PFSK-1 (cell line): ENCODE data around the gene SLC16A6.

Experiments
- FOXP2 ChIP-seq: optimal IDR thresholded peaks from 2 replicates; pipeline ENCODE3; 2011; ENCODE audit warnings: borderline replicate concordance, control low read depth, inconsistent platforms; ENCODE audit not compliant: insufficient read depth; ENCODE audit errors: extremely low read length, extremely low read depth
- POLR2AphosphoS5 ChIP-seq: IDR thresholded peaks from 2 replicates; pipeline ENCODE4 v1.6.1; 2012; ENCODE audit warnings: low read depth, mild to moderate bottlenecking, control low read depth, low read length, moderate library complexity
- REST ChIP-seq, 2 experiments: IDR thresholded peaks; 2 replicates each; pipeline versions ENCODE4 v1.6.1 to v1.8.0; 2011 to 2012; ENCODE audit warnings: low read depth in 2 of 2, low read length in 2 of 2, control low read depth in 1 of 2, inconsistent platforms in 1 of 2, mild to moderate bottlenecking in 1 of 2, moderate library complexity in 1 of 2; ENCODE audit not compliant: insufficient read depth in 1 of 2
- SIN3A ChIP-seq: IDR thresholded peaks from 2 replicates; pipeline ENCODE4 v1.6.1; 2012; ENCODE audit warnings: mild to moderate bottlenecking, low read length, moderate library complexity, borderline replicate concordance; ENCODE audit not compliant: insufficient read depth
- TAF1 ChIP-seq: IDR thresholded peaks from 2 replicates; pipeline ENCODE4 v1.6.1; 2012; ENCODE audit warnings: low read length, control low read depth, borderline replicate concordance; ENCODE audit not compliant: insufficient read depth

The SLC16A6 gene

DNA sequence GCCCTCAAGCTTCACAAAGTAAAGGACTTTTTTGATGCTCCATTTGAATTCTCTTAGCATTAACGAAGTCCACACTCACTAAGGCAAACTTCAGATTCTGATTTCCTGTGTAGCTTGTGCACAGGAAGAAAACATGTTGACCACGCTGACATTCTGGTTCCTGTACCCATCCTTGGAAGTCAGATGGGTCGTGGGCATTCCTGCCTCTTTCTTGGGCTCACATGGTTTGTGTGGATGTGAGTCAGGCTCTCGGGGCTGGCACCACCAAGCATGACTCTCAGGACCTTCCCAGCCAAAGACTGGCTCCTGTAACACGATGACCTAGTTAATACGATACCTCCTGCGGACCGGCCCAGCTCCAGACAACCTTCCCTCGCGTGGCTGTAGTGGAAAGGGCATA is 33.2 kb upstream of the SLC16A6 start:
- TF ChIP-seq POLR2AphosphoS5: no peak
- TF ChIP-seq SIN3A: no peak
- TF ChIP-seq REST (IDR thresholded peaks at IDR 0.05; ENCODE audit: insufficient read depth in 1 of 2, low read depth in 2 of 2, low read length in 2 of 2): no peak
- no peak for TF ChIP-seq FOXP2
- TF ChIP-seq TAF1: no peak

GRCh38 chr17:68322630-68323029 is 31.7 kb upstream of the SLC16A6 start:
- TF ChIP-seq REST (IDR thresholded peaks at IDR 0.05; ENCODE audit: insufficient read depth in 1 of 2, low read depth in 2 of 2, low read length in 2 of 2) (no peak), FOXP2 (no peak), POLR2AphosphoS5 (no peak), SIN3A (no peak), TAF1 (no peak)

GRCh38 chr17:68321556-68321954 is 30.6 kb upstream of the SLC16A6 start:
- no peak for TF ChIP-seq FOXP2
- no peak for TF ChIP-seq REST (IDR thresholded peaks at IDR 0.05; ENCODE audit: insufficient read depth in 1 of 2, low read depth in 2 of 2, low read length in 2 of 2)
- no peak for TF ChIP-seq POLR2AphosphoS5
- TF ChIP-seq SIN3A: no peak
- no peak for TF ChIP-seq TAF1

- TF ChIP-seq REST (IDR thresholded peaks at IDR 0.05; ENCODE audit: insufficient read depth in 1 of 2, low read depth in 2 of 2, low read length in 2 of 2): no peak
- TF ChIP-seq FOXP2: no peak
- TF ChIP-seq TAF1: no peak
- no peak for TF ChIP-seq POLR2AphosphoS5
- no peak for TF ChIP-seq SIN3A
Observed at GRCh38 chr17:68320943-68321555, 30.1 kb upstream of the SLC16A6 start.
